Activated CD8-positive, alpha-beta memory T cell treated with anti-CD3 and anti-CD28 coated beads for 24 hours (primary cell): ENCODE measurements around the gene INPP5B.

Experiments
- DNase-seq: peaks from one replicate; pipeline ENCODE4 v3.0.0-alpha.2; 2020

Gene INPP5B

DNA sequence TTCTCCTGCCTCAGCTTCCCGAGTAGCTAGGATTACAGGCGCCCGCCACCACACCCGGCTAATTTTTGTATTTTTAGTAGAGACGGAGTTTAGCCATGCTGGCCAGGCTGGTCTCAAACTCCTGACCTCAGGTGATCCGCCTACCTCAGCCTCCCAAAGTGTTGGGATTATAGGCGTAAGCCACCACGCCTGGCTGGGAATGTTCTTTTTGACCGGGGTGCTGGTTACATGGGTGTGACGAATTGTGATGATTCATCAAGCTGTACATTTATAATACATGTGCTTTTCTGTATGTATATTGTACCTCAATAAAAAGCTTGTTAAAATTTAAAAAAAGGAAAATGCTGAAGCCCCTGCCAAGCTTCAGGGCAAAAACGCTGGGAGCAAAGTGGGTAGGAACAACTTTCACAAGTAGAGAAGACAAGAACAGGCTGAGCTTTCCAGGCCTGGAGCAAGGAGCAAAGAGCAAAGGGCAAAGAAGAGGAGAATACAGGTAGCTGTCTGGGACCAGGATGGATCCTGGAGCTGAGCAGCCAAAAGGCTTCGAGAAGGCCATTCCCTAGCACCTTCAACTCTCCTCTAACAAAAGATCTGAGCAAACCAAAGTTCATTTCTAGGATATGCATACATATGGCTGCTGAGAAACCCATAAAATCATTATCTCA is 118.3 kb downstream of the INPP5B start:
- DNase-seq, result no peak

DNA sequence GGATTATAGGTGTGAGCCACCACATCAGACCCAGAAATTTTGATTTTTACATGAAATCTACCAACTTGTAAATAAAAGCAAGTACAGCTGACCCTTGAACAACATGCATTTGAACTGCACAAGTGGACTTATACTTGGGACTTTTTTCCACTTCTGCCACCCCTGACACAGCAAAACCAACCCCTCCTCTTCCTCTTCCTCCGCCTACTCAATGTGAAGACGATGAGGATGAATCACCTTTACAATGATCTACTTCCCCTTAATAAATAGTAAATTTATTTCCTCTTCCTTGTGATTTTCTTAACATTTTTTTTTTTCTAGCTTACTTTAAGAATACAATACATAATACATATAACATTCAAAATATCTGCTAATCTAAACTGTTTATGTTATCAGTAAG is 121.3 kb downstream of the INPP5B start:
- DNase-seq, result no peak

DNA sequence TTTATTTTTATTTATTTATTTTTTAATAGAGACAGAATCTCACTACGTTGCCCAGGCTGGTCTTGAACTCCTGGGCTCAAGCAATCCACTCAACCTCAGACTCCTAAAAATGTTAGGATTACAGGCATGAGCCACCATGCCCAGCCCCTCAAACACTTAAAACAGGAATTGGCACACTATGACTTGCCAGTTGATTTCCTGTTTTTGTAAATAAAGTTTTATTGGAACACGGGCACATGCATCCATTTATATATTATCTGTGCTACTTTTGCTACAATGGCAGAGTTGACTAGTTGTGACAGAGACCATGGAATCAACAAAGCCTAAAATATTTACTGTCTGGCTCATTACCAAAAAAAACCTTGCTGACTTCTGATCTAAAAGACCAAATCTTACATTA is 122.9 kb downstream of the INPP5B start:
- DNase-seq, result no peak

DNA sequence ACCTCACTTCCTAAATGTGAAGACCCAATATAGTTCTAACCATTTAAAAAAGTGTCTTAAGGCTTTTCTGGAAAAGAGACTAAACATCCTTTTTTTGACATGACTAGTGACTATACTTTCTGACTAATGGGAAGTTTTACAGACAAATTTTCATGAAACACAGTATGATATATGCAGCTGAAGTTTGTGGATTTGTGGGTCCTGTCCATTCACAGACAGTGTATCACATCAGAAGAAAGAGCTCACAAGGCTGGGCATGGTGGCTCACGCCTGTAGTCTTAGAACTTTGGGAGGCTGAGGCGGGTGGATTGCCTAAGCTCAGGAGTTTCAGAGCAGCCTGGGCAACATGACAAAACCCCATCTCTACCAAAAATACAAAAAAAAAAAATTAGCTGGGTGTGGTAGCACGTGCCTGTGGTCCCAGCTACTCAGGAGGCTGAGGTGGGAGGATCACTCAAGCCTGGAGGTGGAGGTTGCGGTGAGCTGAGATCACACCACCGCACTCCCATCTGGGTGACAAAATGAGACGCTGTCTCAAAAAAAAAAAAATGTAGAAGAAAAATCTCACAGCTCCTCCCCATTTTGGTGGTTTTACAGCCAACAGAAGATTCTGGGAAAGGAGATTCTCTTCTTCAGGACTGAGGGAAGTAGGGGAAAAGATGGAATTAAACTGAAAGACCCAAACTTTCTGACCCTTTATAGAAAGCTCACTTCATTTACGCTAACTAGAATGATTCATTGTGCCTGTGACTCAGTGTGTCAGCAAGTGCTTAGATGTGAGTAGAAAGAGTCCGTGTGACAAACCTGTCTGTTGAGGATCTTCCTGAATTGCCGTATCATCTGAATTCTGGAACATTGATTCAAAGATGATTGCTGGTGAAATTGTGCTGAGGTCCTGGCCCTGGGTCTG is 123.7 kb downstream of the INPP5B start:
- no peak for DNase-seq

DNA sequence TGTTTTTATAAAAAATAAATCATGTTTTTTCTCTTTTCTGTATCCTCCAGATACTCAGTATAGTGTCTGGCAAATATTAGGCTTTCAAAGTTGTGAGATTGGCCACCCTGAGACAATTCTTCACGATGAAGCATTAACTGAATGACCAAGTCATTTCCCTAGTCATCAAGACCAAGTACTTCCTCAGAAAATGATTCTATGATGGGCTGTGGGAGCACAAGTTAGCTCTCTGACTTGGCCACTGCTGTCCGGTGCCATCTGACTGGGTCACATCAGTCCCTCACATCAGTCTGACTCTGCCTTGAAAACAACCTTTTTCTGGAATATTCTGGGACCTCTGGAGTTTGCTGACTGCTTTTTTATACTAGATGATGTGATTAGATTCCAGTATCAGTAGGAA is 125.4 kb downstream of the INPP5B start:
- DNase-seq, result no peak

DNA sequence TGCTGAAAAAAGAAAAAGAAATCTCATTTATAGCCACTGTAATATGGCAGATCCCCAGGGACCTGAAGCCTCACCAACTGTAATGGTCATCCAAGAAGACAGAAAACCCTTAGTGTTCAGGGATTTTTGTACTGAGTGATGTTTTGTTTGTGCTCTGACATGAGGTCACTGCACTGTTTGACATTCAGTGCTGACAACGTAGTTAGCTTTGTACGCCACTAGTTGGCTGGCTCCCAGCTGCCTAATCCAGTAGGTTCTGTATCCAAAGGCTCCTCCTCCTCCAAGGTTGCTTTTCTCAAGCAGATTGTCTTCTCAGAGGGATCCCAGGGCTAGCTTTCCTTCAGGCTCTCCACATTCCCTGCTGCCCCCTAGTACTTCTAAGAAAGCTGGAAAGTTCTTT is 129.4 kb downstream of the INPP5B start:
- no peak for DNase-seq

DNA sequence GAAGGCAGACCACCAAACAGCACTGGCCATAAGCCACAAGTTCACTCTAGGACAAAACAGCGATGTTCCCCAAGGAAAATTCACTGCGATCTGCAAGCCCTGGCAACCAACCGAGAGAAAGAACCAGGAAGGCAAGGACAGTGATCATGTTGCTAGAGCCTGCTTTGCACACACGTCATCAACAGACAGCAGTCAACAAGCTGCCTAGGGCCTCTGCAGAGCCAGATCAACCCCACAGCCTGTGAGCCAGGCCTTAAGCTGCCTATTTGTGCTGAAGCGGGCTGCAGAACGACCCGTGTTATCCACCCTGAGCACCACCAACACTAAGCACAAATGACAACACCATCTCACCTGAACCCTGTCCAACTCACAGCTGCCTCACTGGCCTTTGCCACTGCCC is 132.6 kb downstream of the INPP5B start:
- no peak for DNase-seq

DNA sequence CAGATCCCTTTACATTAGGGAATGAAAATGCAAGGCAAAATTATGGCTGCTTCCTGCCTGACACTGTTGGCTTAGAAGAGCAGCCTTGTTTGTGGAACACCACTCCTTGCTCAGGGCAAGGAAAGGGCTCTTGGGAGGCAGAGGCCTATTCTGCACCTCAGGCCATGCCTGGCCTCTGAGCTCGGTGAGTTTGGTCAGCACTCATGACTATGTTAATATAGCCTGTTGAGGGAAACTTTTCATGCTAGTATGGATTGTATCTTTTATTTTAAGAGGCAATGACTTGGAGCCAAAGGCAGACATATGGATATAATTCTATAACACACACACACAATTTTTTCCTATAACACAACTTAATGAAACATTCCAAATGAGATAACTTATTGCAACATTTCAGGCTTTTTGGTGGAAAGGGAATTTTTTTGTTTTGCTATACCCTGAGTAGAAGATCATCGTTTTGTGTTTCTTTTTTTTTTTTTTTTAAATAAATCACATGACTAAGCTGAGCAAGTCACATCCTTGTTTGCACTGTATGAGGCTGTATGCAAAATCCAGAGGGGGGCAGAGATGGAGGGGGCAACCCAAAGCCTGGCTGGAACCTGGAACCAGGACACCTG is 133.2 kb downstream of the INPP5B start:
- DNase-seq, result no peak

DNA sequence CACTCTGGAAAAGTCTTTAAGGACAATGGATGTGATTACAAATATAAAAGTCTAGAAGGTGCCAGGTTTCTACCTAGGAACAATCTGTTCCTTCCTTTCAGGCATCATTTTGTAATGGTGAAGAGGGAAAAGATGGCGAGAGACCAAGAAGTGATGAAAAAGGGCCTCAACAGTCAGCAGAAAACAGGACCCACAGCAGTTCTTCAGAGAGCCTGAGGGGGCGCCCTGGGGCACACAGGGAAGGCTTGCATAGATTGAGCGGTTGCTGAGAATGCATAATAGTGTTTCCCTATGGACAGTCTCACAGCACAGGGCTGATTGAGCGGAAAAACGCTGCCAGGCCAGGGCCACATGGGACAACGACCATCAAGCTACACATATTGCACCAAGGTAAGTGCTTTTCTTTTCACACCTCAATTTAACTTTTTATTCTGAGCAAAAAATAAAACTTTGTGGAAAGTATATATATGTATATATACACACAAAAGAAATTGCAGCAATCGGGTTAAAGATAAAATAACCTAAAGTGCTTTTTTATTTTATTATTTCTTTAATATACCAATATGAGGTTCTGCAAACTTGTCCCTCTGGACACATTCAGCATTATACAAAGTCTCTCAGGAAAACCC is 135.7 kb downstream of the INPP5B start:
- peak; percentile 78 for DNase-seq
